ENCODE measurements around the gene LRRC2. TPM values are rescaled to one million over a fixed set of nuclear protein-coding genes. Genes with fewer than 3 reads are reported as not detected.

The LRRC2 gene
- total and polyA plus RNA-seq, 9 of the 15 experiments (the other 6 are each of a cell fraction or from before 2014, with no cell fraction given), result 0.01 to 0.04 (median 0.03) TPM; not detected in 5

- peak overlapping the region; percentile 11; the same call in 1 of the 3 replicates for H3K27ac ChIP-seq (ENCODE audit: extremely low read depth, low read depth, low read length)
- no peaks in the 10 kb centered on the region for H3K9me3 ChIP-seq (replicated peaks; ENCODE audit: control insufficient read depth, insufficient read depth, low read depth, low read length)
- no peak for FAIRE-seq
- intact Hi-C loops (cut with micrococcal nuclease) (no loop called here), in situ Hi-C loops (cut with MboI) (no loop called here)
- H3K9me1 ChIP-seq (ENCODE audit: control insufficient read depth, insufficient read depth, low read length), result no peaks in the 10 kb centered on the region
- peak overlapping the region in 1 of 2 experiments; percentile 27; a peak in 1 of 4 replicates for H3K9ac ChIP-seq (ENCODE audit: insufficient read depth in 1 of 2, low read depth in 2 of 2, low read length in 2 of 2)
- WGBS (ENCODE audit: insufficient coverage, low coverage, missing lambda C conversion rate), result 14% methylated on average over 1 of the region's 1 CpG
- ATAC-seq, result peak; percentile 48
- ChIA-PET CTCF (ENCODE audit: low intra/inter-chr PET ratio) (interaction anchor here (1.3 kb wide), 1 partner anchor 15 kb away, joined by 3 read pairs; no protein-coding TSS in a partner anchor), POLR2A (interaction anchor here (0.9 to 1.2 kb wide), 4 partner anchors 8 to 43 kb away, joined by 3 to 5 read pairs (median 4); no protein-coding TSS in a partner anchor)
- peak overlapping the region; percentile 96 for H2AFZ ChIP-seq (ENCODE audit: low read depth, low read length)
- no peak for DNase-seq (ENCODE audit: extremely low read depth in 1 of 4, low spot score in 3 of 4)
- no peaks in the 10 kb centered on the region for H4K20me1 ChIP-seq (replicated peaks; ENCODE audit: control insufficient read depth, insufficient read depth, low read length)
- H3K79me2 ChIP-seq (ENCODE audit: control insufficient read depth, insufficient read depth, low read length), result no peaks in the 10 kb centered on the region
- H3K4me2 ChIP-seq (ENCODE audit: insufficient read depth, low read length), result peak overlapping the region; percentile 19; the same call in 1 of the 2 replicates
- no peak overlapping the region for H3K4me3 ChIP-seq
- peaks cover 40 to 42% of the 10 kb centered on the region in 2 experiments for H3K4me1 ChIP-seq (replicated peaks in 1 of 2; ENCODE audit: control insufficient read depth in 2 of 2, insufficient read depth in 2 of 2, low read length in 2 of 2)
- H3K36me3 ChIP-seq (ENCODE audit: control insufficient read depth, insufficient read depth, low read length), result no peaks in the 10 kb centered on the region
- no TSS peak for BruUV-seq (replicated peaks)
- no peaks in the 10 kb centered on the region; a peak in 1 of 5 replicates for H3K27me3 ChIP-seq (ENCODE audit: control insufficient read depth in 2 of 2, insufficient read depth in 2 of 2, low read length in 2 of 2)
- TF ChIP-seq PPARD (CRISPR knock-in tag; IDR thresholded peaks at IDR 0.05) (no peak), SPI1 (IDR thresholded peaks at IDR 0.05; ENCODE audit: borderline replicate concordance, low read depth, low read length) (peak; percentile 36; the same call in 1 of the 2 replicates), RBM34 (IDR thresholded peaks at IDR 0.05; ENCODE audit: borderline replicate concordance, insufficient read depth, low read length) (no peak), SMARCC2 (IDR thresholded peaks at IDR 0.05; ENCODE audit: low read depth) (no peak), BRD4 (IDR thresholded peaks at IDR 0.05) (no peak), ZZZ3 (IDR thresholded peaks at IDR 0.05) (no peak), RFX1 (IDR thresholded peaks at IDR 0.05) (no peak), ZNF311 (CRISPR knock-in tag; IDR thresholded peaks at IDR 0.05) (no peak), RHOXF2B (CRISPR knock-in tag; conservative IDR thresholded peaks at IDR 0.05) (no peak), CCNT2 (IDR thresholded peaks at IDR 0.05; ENCODE audit: borderline replicate concordance, extremely low read depth, insufficient read length, low read depth, low read length) (no peak), TCF3 (CRISPR knock-in tag; IDR thresholded peaks at IDR 0.05) (no peak), RREB1 (CRISPR knock-in tag; IDR thresholded peaks at IDR 0.05) (no peak), TAF1 (IDR thresholded peaks at IDR 0.05; ENCODE audit: control insufficient read depth, extremely low read depth, insufficient read depth, low read length, severe bottlenecking) (no peak), CBFA2T3 (IDR thresholded peaks at IDR 0.05) (no peak), ATF4 (CRISPR knock-in tag; IDR thresholded peaks at IDR 0.05) (0 out of 2 replicates have a peak, but pooled peaks have one; percentile 4), NR2F6 (CRISPR knock-in tag; IDR thresholded peaks at IDR 0.05) (no peak), SMC3 (conservative IDR thresholded peaks at IDR 0.05; ENCODE audit: insufficient read depth, low read depth, low read length) (no peak)
Measured at GRCh38 chr3:46541835-46542234, 24.3 kb downstream of the LRRC2 start.
